ENCODE data around the gene TNFRSF17. TPM values are rescaled to one million over a fixed set of nuclear protein-coding genes. Genes with fewer than 3 reads are reported as not detected.
"Not testable (repeated sequence)": the region's sequence is repeated elsewhere in the genome, so short reads cannot be mapped to it uniquely, and the experiment has no call there.

TNFRSF17 gene
- total RNA-seq, 2 donors from 2014 or later: not detected

DNA sequence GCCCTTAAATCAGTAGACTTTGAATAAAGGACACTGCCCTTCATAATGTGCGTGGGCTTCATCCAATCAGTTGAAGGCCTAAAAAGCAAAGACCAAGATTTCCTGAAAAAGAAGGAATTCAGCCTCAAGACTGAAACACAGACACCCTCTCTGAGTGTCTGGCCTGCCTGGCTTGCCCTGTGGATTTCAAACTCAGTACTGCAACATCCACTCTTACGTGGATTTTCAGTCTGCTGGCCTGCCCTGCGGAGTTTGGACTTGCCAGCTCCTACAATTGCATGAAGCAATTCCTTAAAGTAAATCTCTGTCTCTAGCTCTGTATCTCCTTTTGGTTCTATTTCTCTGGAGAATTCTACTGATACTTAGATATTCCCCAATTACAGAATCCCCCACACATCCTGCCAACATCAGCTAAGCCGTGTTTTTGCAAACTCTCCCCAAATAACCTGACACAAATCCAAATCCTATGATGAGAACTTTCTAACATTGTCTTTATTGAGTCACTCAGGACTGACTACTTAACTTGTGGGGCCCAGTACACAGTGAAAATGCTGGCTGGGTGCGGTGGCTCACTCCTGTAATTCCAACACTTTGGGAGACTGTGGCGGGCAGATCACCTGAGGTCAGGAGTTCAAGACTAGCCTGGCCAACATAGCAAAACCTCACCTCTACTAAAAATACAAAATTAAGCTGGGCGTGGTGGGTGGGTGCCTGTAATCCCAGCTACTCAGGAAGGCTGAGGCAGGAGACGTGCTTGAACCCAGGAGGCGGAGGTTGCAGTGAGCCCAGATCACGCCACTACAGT, 7.2 kb upstream of the TNFRSF17 start:
- no peaks in the 10 kb centered on the region for H3K9me3 ChIP-seq (ENCODE audit: control insufficient read depth, low read length)
- TF ChIP-seq, protein P1, sequence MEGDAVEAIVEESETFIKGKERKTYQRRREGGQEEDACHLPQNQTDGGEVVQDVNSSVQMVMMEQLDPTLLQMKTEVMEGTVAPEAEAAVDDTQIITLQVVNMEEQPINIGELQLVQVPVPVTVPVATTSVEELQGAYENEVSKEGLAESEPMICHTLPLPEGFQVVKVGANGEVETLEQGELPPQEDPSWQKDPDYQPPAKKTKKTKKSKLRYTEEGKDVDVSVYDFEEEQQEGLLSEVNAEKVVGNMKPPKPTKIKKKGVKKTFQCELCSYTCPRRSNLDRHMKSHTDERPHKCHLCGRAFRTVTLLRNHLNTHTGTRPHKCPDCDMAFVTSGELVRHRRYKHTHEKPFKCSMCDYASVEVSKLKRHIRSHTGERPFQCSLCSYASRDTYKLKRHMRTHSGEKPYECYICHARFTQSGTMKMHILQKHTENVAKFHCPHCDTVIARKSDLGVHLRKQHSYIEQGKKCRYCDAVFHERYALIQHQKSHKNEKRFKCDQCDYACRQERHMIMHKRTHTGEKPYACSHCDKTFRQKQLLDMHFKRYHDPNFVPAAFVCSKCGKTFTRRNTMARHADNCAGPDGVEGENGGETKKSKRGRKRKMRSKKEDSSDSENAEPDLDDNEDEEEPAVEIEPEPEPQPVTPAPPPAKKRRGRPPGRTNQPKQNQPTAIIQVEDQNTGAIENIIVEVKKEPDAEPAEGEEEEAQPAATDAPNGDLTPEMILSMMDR (conservative IDR thresholded peaks at IDR 0.05): no peak
- H3K27me3 Mint-ChIP-seq (ENCODE audit: insufficient read depth): peaks cover 2% of the 10 kb centered on the region
- no peaks in the 10 kb centered on the region for H3K36me3 Mint-ChIP-seq (ENCODE audit: low read depth)
- no peak for DNase-seq
- H3K27ac ChIP-seq (ENCODE audit: low read depth, low read length): no peak overlapping the region
- H3K4me1 ChIP-seq (ENCODE audit: control insufficient read depth, insufficient read depth, low read length): no peaks in the 10 kb centered on the region
- no peak overlapping the region for H3K9ac ChIP-seq (ENCODE audit: extremely low read depth, low read length, poor library complexity, severe bottlenecking)
- H3K27ac Mint-ChIP-seq: no peak overlapping the region
- WGBS, 2 experiments (ENCODE audit: insufficient coverage in 1 of 2, insufficient read length in 1 of 2): 90 to 91% methylated on average over 5 to 10 of the region's 10 CpGs
- H3K4me3 Mint-ChIP-seq: no peak overlapping the region
- no peak overlapping the region for H3K4me3 ChIP-seq (ENCODE audit: low read length)
- H3K27me3 ChIP-seq (ENCODE audit: control insufficient read depth, insufficient read depth, low read length, poor library complexity, severe bottlenecking): no peaks in the 10 kb centered on the region
- no peaks in the 10 kb centered on the region for H3K9me3 Mint-ChIP-seq
- no peaks in the 10 kb centered on the region for H3K4me1 Mint-ChIP-seq
- H3K36me3 ChIP-seq (ENCODE audit: control insufficient read depth, insufficient read depth, low read length): no peaks in the 10 kb centered on the region

DNA sequence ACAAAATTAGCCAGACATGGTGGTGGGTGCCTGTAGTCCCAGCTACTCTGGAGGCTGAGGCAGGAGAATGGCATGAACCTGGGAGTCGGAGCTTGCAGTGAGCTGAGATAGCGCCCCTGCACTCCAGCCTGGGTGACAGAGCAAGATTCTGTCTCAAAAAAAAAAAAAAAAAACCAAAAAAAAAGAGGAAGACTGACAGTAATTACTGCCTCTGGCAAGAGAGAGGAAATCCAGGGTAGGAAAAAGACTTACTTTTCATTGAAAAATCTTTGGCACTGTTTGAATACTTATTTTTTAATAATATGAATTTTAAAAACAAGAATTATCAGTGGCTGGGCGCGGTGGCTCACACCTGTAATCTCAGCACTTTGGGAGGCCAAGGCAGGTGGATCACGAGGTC, 2.6 kb upstream of the TNFRSF17 start:
- H3K27me3 Mint-ChIP-seq (ENCODE audit: insufficient read depth); H3K9me3 ChIP-seq (ENCODE audit: control insufficient read depth, low read length); H3K4me3 ChIP-seq (ENCODE audit: low read length); H3K9ac ChIP-seq (ENCODE audit: extremely low read depth, low read length, poor library complexity, severe bottlenecking); H3K4me1 ChIP-seq (ENCODE audit: control insufficient read depth, insufficient read depth, low read length); H3K27ac Mint-ChIP-seq; H3K4me1 Mint-ChIP-seq; H3K27ac ChIP-seq (ENCODE audit: low read depth, low read length); H3K9me3 Mint-ChIP-seq; H3K36me3 Mint-ChIP-seq (ENCODE audit: low read depth); H3K27me3 ChIP-seq (ENCODE audit: control insufficient read depth, insufficient read depth, low read length, poor library complexity, severe bottlenecking); H3K4me3 Mint-ChIP-seq; H3K36me3 ChIP-seq (ENCODE audit: control insufficient read depth, insufficient read depth, low read length); DNase-seq: not testable (repeated sequence)
- WGBS, 2 experiments (ENCODE audit: insufficient coverage in 1 of 2, insufficient read length in 1 of 2): 85 to 92% methylated on average over 4 to 5 of the region's 5 CpGs

GRCh38 chr16:11962978-11963377, 2.0 kb upstream of the TNFRSF17 start:
- not testable (repeated sequence) for H3K9ac ChIP-seq (ENCODE audit: extremely low read depth, low read length, poor library complexity, severe bottlenecking); H3K27me3 ChIP-seq (ENCODE audit: control insufficient read depth, insufficient read depth, low read length, poor library complexity, severe bottlenecking); H3K4me3 Mint-ChIP-seq; H3K36me3 ChIP-seq (ENCODE audit: control insufficient read depth, insufficient read depth, low read length); H3K9me3 ChIP-seq (ENCODE audit: control insufficient read depth, low read length); H3K4me3 ChIP-seq (ENCODE audit: low read length); H3K4me1 Mint-ChIP-seq; H3K27ac ChIP-seq (ENCODE audit: low read depth, low read length); H3K27ac Mint-ChIP-seq; H3K36me3 Mint-ChIP-seq (ENCODE audit: low read depth); H3K9me3 Mint-ChIP-seq; H3K4me1 ChIP-seq (ENCODE audit: control insufficient read depth, insufficient read depth, low read length); H3K27me3 Mint-ChIP-seq (ENCODE audit: insufficient read depth); DNase-seq
- 89 to 90% methylated on average over 8 to 11 of the region's 11 CpGs for WGBS, 2 experiments (ENCODE audit: insufficient coverage in 1 of 2, insufficient read length in 1 of 2)

GRCh38 chr16:11963706-11964105, 1.3 kb upstream of the TNFRSF17 start:
- H3K9ac ChIP-seq (ENCODE audit: extremely low read depth, low read length, poor library complexity, severe bottlenecking): no peak overlapping the region
- H3K4me3 ChIP-seq (ENCODE audit: low read length): no peak overlapping the region
- H3K9me3 ChIP-seq (ENCODE audit: control insufficient read depth, low read length): no peaks in the 10 kb centered on the region
- H3K27ac Mint-ChIP-seq: no peak overlapping the region
- H3K27ac ChIP-seq (ENCODE audit: low read depth, low read length): no peak overlapping the region
- no peaks in the 10 kb centered on the region for H3K27me3 Mint-ChIP-seq (ENCODE audit: insufficient read depth)
- no peaks in the 10 kb centered on the region for H3K27me3 ChIP-seq (ENCODE audit: control insufficient read depth, insufficient read depth, low read length, poor library complexity, severe bottlenecking)
- DNase-seq: no peak
- WGBS, 2 experiments (ENCODE audit: insufficient coverage in 1 of 2, insufficient read length in 1 of 2): 90 to 91% methylated on average over 3 to 6 of the region's 6 CpGs
- H3K9me3 Mint-ChIP-seq: no peaks in the 10 kb centered on the region
- TF ChIP-seq, protein P1 (conservative IDR thresholded peaks at IDR 0.05): no peak
- no peaks in the 10 kb centered on the region for H3K36me3 ChIP-seq (ENCODE audit: control insufficient read depth, insufficient read depth, low read length)
- no peaks in the 10 kb centered on the region for H3K4me1 Mint-ChIP-seq
- H3K36me3 Mint-ChIP-seq (ENCODE audit: low read depth): no peaks in the 10 kb centered on the region
- no peaks in the 10 kb centered on the region for H3K4me1 ChIP-seq (ENCODE audit: control insufficient read depth, insufficient read depth, low read length)
- no peak overlapping the region for H3K4me3 Mint-ChIP-seq
